GM23248 (cell line): ENCODE results near the gene CDCA5.

Experiments
- EZH2 ChIP-seq: fragments of 200-600 bp; sonication (generic); IDR thresholded peaks from 2 replicates; pipeline ENCODE4 v1.6.1; 2018; ENCODE audit warnings: antibody characterized with exemption, mild to moderate bottlenecking; ENCODE audit not compliant: insufficient read depth, poor library complexity, severe bottlenecking
- EZH2phosphoT487 ChIP-seq: fragments of 200-600 bp; sonication (generic); IDR thresholded peaks from 2 replicates; pipeline ENCODE4 v1.6.1; 2018; ENCODE audit warnings: antibody characterized with exemption, moderate library complexity, mild to moderate bottlenecking, low read depth; ENCODE audit not compliant: insufficient read depth

- TF ChIP-seq EZH2 (no peak), EZH2phosphoT487 (no peak)
Observed at GRCh38 chr11:65095427-65095826, 11.6 kb upstream of the CDCA5 start.
